Cerebellar nuclear complex (tissue), 1 donor: Measurements from ENCODE around the gene DRAP1.
A peak's percentile ranks its signal among the peaks of the same experiment; 100 is the strongest.

Experiments
- DNase-seq, 2 experiments: peaks; one replicate each; lab custom pipeline; 2025; lab: John Stamatoyannopoulos, UW

Gene DRAP1

DNA sequence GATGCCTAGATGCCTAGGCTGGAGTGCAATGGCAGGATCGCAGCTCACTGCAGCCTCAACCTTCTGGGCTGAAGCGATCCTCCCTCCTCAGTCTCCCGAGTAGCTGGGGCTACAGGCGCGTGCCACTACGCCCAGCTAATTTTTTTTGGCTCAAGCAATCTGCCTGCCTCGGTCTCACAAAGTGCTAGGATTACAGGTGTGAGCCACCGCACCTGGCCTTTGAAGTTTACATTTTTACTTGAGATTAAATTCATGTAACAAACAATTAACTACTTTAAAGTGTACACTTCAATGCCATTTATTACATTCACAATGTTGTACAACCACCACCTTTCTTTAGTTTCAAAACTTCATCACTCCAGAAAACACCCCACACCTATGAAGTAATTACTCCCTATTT, 15.5 kb upstream of the DRAP1 start:
- no peak for DNase-seq

GRCh38 chr11:65906602-65907001, 12.6 kb upstream of the DRAP1 start:
- no peak for DNase-seq

DNA sequence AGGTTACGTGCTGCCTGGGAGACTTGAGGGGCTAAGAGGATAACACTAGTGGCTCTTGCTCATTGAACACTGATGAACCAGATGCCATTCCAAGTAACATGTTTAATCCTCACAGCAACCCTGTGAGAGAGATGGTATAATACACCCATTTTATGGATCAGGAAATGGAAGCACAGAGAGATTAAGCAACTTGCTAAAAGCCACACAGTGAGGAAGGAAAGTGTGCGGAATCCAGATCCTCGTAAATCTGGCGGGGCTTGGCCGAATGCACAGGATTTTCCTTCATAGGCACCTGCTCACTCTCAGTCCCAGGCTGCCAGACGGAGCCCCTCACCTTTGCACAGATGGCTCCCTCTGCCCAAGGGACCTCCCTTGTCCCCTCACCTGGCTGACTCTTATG, 11.3 kb upstream of the DRAP1 start:
- no peak for DNase-seq

DNA sequence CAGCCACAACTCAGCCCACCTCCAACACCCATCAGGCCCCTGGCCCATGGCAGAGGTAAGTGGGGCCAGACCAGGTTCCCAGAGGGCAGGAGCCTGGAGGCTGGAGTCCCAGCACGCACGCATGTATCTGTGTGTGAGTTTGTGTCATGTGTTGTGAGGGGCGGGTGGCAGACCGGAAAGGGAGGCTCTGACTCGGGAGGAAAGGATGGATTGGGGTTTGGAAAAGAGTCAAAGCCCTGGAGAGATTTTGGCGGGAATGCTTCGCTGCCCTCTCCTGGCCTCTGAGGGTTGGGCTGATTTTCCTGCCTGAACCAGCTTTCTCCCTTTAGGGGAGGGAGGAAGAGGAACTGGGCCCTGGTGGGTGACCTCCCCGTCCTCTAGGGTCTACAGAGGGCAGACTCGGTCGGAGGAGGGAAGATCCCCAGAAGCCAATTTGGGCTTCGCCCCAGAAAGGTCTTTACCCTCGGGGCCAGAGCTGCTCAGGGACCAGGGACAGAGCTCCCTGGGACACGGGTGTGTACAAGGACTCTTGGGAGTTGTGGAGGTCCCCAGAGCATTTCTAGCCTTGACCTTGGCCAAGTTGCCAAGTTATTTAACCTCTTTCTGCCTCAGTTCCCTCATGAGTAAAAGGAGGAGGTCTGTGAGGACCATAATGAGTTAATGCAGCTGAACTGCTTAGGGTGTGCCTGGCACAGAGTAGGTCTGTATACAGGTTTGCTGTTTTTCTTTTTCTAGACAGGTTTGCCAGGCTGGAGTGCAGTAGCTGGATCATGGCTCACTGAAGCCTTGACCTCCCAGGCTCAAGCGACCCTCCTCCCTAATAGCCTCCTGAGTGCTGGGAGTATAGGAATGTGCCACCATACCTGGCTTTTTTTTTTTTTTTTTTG, 7.3 kb upstream of the DRAP1 start:
- peak in 1 of 2 experiments; percentile 40 for DNase-seq

- no peak for DNase-seq
These were observed 6.4 kb upstream of the DRAP1 start for GRCh38 chr11:65912845-65913244.

DNA sequence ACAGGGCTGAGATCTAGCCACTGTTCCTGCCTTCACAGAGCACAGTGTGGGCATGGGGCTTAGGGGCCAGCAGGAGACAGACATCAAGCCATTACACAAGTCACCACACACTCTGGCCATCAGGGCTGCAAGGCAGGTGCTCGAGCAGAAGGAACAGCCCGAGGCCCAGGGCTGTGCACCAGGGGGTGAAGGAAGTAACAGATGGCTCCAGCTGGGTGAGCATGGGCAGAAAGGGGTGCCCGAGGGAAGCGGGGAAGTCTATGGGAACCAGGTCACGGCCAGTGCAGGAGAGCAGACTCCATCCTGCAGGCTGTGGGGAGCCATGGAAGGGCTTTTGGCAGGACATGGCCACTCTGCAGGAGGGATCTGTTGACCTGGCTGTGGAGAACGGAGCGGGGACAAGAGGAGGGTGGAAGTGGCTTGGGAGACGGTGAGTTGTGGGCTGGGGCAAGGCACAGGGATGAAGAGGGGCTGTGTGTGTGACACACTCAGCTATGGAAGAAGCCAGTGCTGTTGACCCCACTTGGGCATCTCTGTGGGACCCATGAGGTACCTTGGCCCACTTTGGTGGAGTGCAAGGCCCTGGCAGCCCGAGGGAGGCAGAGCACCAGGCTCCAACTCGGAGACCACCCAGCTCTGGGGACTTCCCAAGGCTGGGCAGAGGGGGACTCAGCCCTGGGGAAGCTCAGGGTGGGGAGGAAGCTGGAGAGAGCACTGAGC, 4.0 kb upstream of the DRAP1 start:
- peak; percentile 69 to 74 for DNase-seq

GRCh38 chr11:65915821-65916251, 3.4 kb upstream of the DRAP1 start:
- no peak for DNase-seq

GRCh38 chr11:65916391-65916790, 2.8 kb upstream of the DRAP1 start:
- no peak for DNase-seq

- no peak for DNase-seq
These were observed 2.2 kb upstream of the DRAP1 start for GRCh38 chr11:65917077-65917433.

- DNase-seq, result no peak
These were observed 1.6 kb upstream of the DRAP1 start for GRCh38 chr11:65917434-65918210.

DNA sequence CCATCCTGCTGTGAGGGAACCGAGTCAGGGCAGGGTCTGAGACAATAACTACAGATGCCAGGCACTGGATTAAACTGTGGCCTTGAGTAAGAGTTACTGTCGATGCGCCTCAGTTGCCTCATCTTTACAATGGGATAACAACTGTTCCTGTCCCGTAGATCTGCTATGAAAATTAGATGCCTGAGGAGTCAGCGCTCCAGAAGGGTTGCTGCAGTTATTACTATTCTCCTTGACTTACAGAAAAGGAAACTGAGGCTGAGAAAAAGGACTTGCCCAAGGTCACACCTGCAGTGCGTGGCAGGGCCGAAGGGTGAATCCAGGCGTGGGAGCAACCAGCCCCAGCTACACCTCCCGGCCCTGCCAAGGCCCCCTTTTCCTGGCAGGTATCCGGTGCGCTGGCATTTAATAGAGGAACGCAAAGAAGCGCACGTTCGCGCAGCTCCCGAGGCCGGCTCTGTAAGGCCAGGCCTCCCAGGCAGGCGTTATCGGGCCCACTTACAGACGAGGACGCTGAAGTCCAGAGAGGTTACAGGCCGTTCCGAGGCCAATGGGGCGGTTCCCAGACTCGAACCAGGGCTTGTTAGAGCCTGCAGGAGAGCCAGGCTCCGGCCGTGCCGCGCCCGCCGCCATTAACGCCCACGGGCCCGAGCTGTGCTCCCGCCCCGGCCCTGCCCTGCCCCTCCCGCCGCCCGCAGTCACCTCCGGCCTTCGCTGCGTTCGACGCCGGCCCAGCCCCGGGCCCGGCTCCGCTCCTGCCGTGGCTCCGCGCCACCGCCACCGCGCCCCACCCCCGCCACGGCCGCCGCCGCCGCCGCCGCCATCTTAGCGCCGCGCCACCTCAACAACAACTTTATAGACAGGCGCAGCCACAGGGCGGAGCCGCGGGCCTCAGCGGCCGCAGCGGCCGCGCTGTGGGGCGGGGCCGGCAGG, 750 bp upstream of the DRAP1 start, which contains the start of gene C11orf68:
TSS of gene C11orf68 (minus strand) at position 852 of the 930 bp plus-strand sequence. CDS start at position 821, 31 bp downstream.
- no peak for DNase-seq

- DNase-seq, result no peak
These were observed 546 bp downstream of the DRAP1 start for GRCh38 chr11:65919573-65920371.

GRCh38 chr11:65920372-65920802, 1.2 kb downstream of the DRAP1 start:
- DNase-seq, result no peak

DNA sequence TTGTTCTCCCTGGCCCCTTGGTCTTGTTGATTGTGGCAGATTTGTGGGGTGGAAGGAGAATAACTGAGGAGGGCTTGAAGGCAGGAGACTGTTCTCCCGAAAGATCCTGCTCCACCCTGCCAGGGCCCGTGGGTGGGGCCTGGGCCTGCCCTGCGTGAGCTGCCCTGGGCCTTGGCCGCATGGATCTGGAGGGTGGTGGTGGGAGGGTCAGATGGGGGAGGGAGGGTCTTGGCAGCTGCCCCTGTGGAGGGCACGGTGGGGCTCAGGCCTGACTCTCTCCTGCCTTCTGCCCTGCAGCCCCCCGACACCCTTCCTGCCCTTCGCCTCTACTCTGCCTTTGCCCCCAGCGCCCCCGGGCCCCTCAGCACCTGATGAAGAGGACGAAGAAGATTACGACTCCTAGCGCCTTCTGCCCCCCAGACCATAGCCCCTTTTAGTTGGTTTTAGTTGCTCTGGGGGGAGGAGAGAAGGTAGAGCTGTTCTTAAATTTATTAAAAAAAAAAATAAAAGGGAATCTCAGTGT, 1.9 kb downstream of the DRAP1 start:
- no peak for DNase-seq

- no peak for DNase-seq
These were observed 2.6 kb downstream of the DRAP1 start for GRCh38 chr11:65921876-65922275.

GRCh38 chr11:65922565-65922964, 3.3 kb downstream of the DRAP1 start:
- DNase-seq, result no peak

GRCh38 chr11:65925397-65925796, 6.2 kb downstream of the DRAP1 start:
- DNase-seq, result no peak

DNA sequence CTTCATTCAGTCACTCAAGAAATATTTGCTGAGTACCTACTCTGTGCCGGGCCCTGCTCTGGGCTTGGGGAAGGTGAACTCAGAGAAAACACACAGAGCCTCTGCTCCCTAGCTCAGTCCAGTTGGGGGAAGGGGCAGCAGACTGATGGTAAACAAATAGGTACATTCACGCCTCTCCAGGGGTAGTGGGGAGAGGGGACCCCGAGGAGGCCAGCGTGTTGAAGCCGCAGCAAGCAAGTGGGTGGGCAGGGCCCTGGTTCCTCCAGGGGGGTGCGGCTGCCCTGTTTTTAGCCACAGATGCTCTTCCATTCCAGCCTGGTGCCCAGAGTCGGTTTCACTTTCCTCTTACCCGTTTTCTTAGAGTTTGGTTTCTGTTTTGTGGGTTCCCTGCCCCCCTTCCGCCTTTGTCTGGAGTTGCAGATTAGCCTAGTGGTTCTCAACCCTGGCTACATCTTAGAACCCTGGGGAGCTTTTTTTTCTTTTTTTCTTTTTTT, 8.7 kb downstream of the DRAP1 start:
- DNase-seq, result no peak

GRCh38 chr11:65928667-65929066, 9.4 kb downstream of the DRAP1 start:
- no peak for DNase-seq
